Measurements from ENCODE around the gene NCKAP5.

NCKAP5 gene

GRCh38 chr2:132736059-132736458 lies 832.2 kb downstream of the NCKAP5 start:
- CTCF ChIA-PET: no interaction called here
- no peak for TF ChIP-seq FOXM1 (IDR thresholded peaks at IDR 0.05; ENCODE audit: borderline replicate concordance)
- TF ChIP-seq FOXA1 (IDR thresholded peaks at IDR 0.05): no peak
- TF ChIP-seq L3MBTL2 (conservative IDR thresholded peaks at IDR 0.05): no peak
- no peak for TF ChIP-seq HDGF (IDR thresholded peaks at IDR 0.05; ENCODE audit: borderline replicate concordance)
- TF ChIP-seq FOXK2 (IDR thresholded peaks at IDR 0.05): no peak
- no peak for TF ChIP-seq SUZ12 (IDR thresholded peaks at IDR 0.05)
- DNase-seq (ENCODE audit: extremely low spot score): no peak
- POLR2A ChIA-PET: no interaction called here

GRCh38 chr2:132734961-132735360 lies 833.3 kb downstream of the NCKAP5 start:
- DNase-seq (ENCODE audit: extremely low spot score): no peak
- POLR2A ChIA-PET: no interaction called here
- CTCF ChIA-PET: no interaction called here
- TF ChIP-seq LEF1 (IDR thresholded peaks at IDR 0.05; ENCODE audit: borderline replicate concordance): no peak
- TF ChIP-seq SUZ12 (IDR thresholded peaks at IDR 0.05): no peak
- no peak for TF ChIP-seq FOXK2 (IDR thresholded peaks at IDR 0.05)
- no peak for TF ChIP-seq L3MBTL2 (conservative IDR thresholded peaks at IDR 0.05)
- TF ChIP-seq SP1 (IDR thresholded peaks at IDR 0.05): no peak
- TF ChIP-seq FOXA1 (IDR thresholded peaks at IDR 0.05): no peak
- no peak for TF ChIP-seq BHLHE40 (IDR thresholded peaks at IDR 0.05; ENCODE audit: borderline replicate concordance)

- no peak for DNase-seq (ENCODE audit: extremely low spot score)
- ChIA-PET POLR2A (no interaction called here), CTCF (no interaction called here)
- no peak for TF ChIP-seq CTBP1 (IDR thresholded peaks at IDR 0.05; ENCODE audit: borderline replicate concordance)
- no peak for TF ChIP-seq FOXA1 (IDR thresholded peaks at IDR 0.05)
- TF ChIP-seq NFRKB (IDR thresholded peaks at IDR 0.05): no peak
- no peak for TF ChIP-seq HDGF (IDR thresholded peaks at IDR 0.05; ENCODE audit: borderline replicate concordance)
- TF ChIP-seq SP1 (IDR thresholded peaks at IDR 0.05): no peak
- no peak for TF ChIP-seq SUZ12 (IDR thresholded peaks at IDR 0.05)
- TF ChIP-seq ZNF384 (IDR thresholded peaks at IDR 0.05): no peak
- no peak for TF ChIP-seq FOXM1 (IDR thresholded peaks at IDR 0.05; ENCODE audit: borderline replicate concordance)
- TF ChIP-seq FOXK2 (IDR thresholded peaks at IDR 0.05): no peak
- no peak for TF ChIP-seq LEF1 (IDR thresholded peaks at IDR 0.05; ENCODE audit: borderline replicate concordance)
- no peak for TF ChIP-seq L3MBTL2 (conservative IDR thresholded peaks at IDR 0.05)
- TF ChIP-seq BHLHE40 (IDR thresholded peaks at IDR 0.05; ENCODE audit: borderline replicate concordance): no peak
- TF ChIP-seq PKNOX1 (IDR thresholded peaks at IDR 0.05): no peak
- no peak for TF ChIP-seq ELF4 (IDR thresholded peaks at IDR 0.05)
- no peak for TF ChIP-seq ARNT (IDR thresholded peaks at IDR 0.05)
These were observed 835.2 kb downstream of the NCKAP5 start for GRCh38 chr2:132733094-132733493.

- POLR2A ChIA-PET: no interaction called here
- TF ChIP-seq ZNF384 (IDR thresholded peaks at IDR 0.05) (no peak), FOXA1 (IDR thresholded peaks at IDR 0.05) (no peak), TARDBP (IDR thresholded peaks at IDR 0.05) (no peak), SUZ12 (IDR thresholded peaks at IDR 0.05) (no peak), BHLHE40 (IDR thresholded peaks at IDR 0.05; ENCODE audit: borderline replicate concordance) (no peak), FOXK2 (IDR thresholded peaks at IDR 0.05) (no peak), LEF1 (IDR thresholded peaks at IDR 0.05; ENCODE audit: borderline replicate concordance) (no peak)
- no peak for DNase-seq (ENCODE audit: extremely low spot score)
- CTCF ChIA-PET: no interaction called here
These were observed 835.6 kb downstream of the NCKAP5 start for GRCh38 chr2:132732694-132733093.

GRCh38 chr2:132731441-132731840 lies 836.8 kb downstream of the NCKAP5 start:
- CTCF ChIA-PET: no interaction called here
- DNase-seq (ENCODE audit: extremely low spot score): no peak
- TF ChIP-seq SUZ12 (IDR thresholded peaks at IDR 0.05) (no peak), LEF1 (IDR thresholded peaks at IDR 0.05; ENCODE audit: borderline replicate concordance) (no peak), FOXM1 (IDR thresholded peaks at IDR 0.05; ENCODE audit: borderline replicate concordance) (no peak), NFRKB (IDR thresholded peaks at IDR 0.05) (no peak), ARNT (IDR thresholded peaks at IDR 0.05) (no peak), ZNF384 (IDR thresholded peaks at IDR 0.05) (no peak), BHLHE40 (IDR thresholded peaks at IDR 0.05; ENCODE audit: borderline replicate concordance) (no peak), CTBP1 (IDR thresholded peaks at IDR 0.05; ENCODE audit: borderline replicate concordance) (no peak), HDGF (IDR thresholded peaks at IDR 0.05; ENCODE audit: borderline replicate concordance) (no peak)
- POLR2A ChIA-PET: no interaction called here

- TF ChIP-seq FOXA1 (IDR thresholded peaks at IDR 0.05): no peak
- TF ChIP-seq LEF1 (IDR thresholded peaks at IDR 0.05; ENCODE audit: borderline replicate concordance): no peak
- no peak for TF ChIP-seq PKNOX1 (IDR thresholded peaks at IDR 0.05)
- TF ChIP-seq SUZ12 (IDR thresholded peaks at IDR 0.05): no peak
- no peak for TF ChIP-seq FOXM1 (IDR thresholded peaks at IDR 0.05; ENCODE audit: borderline replicate concordance)
- no peak for TF ChIP-seq L3MBTL2 (conservative IDR thresholded peaks at IDR 0.05)
- TF ChIP-seq CTBP1 (IDR thresholded peaks at IDR 0.05; ENCODE audit: borderline replicate concordance): no peak
- no peak for TF ChIP-seq ELF4 (IDR thresholded peaks at IDR 0.05)
- no peak for TF ChIP-seq BHLHE40 (IDR thresholded peaks at IDR 0.05; ENCODE audit: borderline replicate concordance)
- TF ChIP-seq ZNF384 (IDR thresholded peaks at IDR 0.05): no peak
- no peak for TF ChIP-seq NFRKB (IDR thresholded peaks at IDR 0.05)
- TF ChIP-seq HDGF (IDR thresholded peaks at IDR 0.05; ENCODE audit: borderline replicate concordance): no peak
- CTCF ChIA-PET: no interaction called here
- DNase-seq (ENCODE audit: extremely low spot score): no peak
- POLR2A ChIA-PET: no interaction called here
These were observed 837.7 kb downstream of the NCKAP5 start for GRCh38 chr2:132730611-132731010.

GRCh38 chr2:132729522-132729921 lies 838.7 kb downstream of the NCKAP5 start:
- TF ChIP-seq HDGF (IDR thresholded peaks at IDR 0.05; ENCODE audit: borderline replicate concordance): no peak
- ChIA-PET CTCF (no interaction called here), POLR2A (no interaction called here)
- DNase-seq (ENCODE audit: extremely low spot score): no peak

GRCh38 chr2:132726155-132726554 lies 842.1 kb downstream of the NCKAP5 start:
- ChIA-PET CTCF (no interaction called here), POLR2A (no interaction called here)
- DNase-seq (ENCODE audit: extremely low spot score): no peak
- TF ChIP-seq SP1 (IDR thresholded peaks at IDR 0.05) (no peak), LEF1 (IDR thresholded peaks at IDR 0.05; ENCODE audit: borderline replicate concordance) (no peak), CTBP1 (IDR thresholded peaks at IDR 0.05; ENCODE audit: borderline replicate concordance) (no peak), FOXA1 (IDR thresholded peaks at IDR 0.05) (no peak), ELF4 (IDR thresholded peaks at IDR 0.05) (no peak)

Data from HEK293T (cell line).